GM18511 (cell line): Measurements from ENCODE around the gene SLC22A3.

Source experiments
- ATAC-seq: cut with Tn5 transposase; IDR thresholded peaks from one replicate; pipeline ENCODE4 v1.9.1; 2021; ENCODE audit warnings: mild to moderate bottlenecking, moderate library complexity; ENCODE audit not compliant: unreplicated experiment

Gene SLC22A3

DNA sequence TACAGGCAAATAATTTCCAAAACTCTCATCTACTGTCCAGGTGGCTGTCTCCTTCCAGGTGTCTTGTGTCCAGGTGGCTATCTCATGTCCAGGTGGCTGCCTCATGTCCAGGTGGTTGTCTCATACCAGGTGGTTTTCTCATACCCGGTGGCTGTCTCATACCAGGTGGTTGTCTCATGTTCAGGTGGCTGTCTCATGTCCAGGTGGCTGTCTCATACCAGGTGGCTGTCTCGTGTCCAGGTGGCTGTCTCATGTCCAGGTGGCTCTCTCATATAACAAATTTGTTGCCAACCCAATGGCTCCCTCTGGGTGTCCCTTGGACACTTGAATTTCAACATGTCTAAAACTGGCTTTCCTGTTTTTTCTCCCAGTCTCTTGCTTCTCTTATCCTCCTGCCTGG lies 14.3 kb upstream of the SLC22A3 start:
- ATAC-seq: no peak

DNA sequence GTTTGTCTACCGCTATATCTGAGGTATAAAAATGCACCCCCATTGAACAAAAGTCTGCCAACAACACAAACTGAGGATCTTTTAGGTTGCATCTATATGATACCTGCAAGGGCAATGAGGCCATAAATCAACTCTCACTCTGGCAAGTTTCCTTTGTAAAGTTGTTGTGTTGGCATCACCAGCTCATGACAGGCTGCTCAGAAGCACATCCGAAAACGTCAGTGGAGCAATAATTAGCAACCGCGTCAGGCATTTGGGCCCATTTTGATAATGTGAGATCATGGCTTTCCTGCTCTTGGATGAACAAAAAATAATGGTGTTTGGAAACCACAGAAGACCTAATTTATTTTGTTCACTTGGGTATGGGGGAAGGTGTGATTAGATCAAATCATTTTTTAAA lies 12.0 kb upstream of the SLC22A3 start:
- ATAC-seq: no peak

DNA sequence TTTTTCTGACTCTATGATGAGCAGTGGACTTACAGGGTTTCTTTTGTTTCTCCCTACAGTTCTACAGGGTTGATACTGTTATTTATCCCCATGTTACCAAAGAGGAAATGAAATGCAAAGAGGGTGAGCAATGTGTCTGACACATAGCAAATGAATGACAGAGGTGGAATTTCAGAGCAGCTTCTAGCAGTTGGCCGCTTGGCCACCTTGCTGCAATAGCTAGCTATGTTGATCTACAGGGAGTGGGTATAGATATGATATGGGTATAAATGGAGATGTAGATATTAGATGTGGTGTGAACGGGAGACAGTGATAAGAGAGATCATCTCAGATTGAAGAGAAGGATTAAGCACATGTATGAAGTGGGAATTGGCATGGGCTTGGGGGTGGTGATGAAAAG lies 10.9 kb upstream of the SLC22A3 start:
- no peak for ATAC-seq

DNA sequence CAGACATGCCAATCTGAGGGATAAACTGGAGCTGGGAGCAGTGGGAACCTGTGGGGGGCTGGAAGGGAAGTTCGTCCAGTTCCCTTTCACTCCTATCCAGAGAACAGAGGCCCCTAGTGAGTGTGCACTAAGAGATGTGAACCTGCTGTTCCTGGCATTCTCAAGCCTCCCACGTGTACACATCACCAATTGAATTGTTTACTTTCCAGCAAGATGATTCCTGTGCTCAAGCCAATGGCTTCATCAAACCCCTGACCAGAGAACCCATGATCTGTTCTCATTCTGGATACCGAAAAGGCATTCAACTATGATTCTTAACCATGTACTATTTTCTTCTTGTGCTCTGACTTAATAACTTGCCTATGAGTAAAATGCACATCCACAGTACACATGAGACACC lies 10.2 kb upstream of the SLC22A3 start:
- no peak for ATAC-seq

DNA sequence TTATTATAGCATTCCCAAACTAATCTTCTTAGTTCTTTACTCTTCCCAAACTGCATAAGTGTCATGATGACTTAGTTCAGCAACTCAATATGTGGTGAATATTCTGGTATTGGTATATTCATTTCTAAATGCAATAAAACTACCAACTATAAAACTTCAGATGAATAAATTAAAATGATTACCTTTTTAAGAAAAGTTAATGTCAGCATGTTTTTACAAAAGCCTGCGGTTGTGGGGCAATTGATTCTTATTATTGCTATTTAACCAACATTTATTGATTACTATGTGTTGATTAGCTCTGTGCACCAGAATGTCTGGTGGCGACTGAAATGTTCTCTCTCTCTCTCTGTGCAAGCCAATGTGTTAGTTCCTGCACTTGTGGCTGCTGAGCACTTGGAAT lies 5.0 kb upstream of the SLC22A3 start:
- no peak for ATAC-seq

DNA sequence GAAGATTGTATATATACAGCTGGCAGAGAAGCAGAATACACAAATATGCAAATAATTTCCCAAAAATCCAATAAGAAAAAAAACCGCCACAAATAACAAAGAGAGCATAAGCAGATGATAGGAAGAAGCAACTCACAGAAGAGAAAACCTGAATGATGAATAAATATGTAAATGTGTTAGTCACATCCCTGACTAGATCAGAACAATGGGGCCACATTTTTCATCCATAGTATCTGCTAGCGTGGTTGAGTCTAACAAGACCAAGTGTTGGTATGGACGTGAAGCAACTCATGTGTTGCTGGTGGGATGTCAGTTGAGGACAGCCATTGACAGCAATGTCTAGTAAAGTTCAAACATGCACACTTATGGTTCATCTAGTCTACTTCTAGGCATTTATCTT lies 3.9 kb upstream of the SLC22A3 start:
- ATAC-seq: no peak

DNA sequence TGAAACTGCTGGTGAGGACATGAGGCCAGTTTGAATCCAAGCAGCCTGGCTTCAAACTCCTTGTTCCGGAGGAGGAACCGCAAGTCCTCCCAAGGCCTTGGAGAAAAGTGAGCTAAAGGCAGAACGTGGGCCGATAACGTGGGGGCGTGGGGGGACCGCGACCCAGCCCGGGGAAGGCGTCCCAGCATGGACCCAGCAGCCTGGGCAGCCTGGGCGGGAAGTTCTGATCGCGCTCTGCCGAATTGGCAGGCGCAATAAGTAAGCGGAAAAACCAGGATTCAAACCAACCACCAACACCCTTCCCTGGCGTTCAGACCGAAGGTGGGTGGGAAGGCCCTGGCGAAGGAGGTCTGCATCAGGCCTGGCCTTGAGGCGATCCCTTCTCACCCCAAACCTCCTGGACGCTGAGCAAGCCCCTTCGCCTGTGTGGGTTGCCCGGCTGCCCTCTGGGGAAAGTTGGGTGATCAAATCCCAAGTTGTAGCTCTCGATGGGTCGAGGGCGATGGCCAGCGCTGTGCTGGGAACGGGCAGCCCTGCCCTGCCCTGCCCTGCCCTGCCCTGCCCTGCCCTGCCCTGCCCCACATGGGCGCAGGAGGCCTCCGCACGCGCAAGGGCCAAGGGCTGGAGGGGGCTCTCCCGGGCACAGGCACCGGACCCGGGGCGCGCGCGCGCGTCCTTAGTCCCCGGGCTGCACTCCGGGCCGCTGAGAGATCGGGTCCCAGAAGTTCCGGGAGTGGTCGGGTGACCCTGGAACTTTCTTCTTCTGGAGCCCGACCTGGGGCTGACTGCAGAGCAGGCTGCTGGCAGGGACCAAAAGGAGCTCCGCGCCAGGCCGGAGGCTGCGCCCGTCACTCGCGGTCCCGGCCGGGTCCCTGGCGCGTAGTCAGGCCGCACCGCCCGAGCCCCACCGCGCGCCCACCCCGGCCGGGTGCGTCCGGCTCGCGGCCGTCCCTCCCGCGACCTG lies 637 bp upstream of the SLC22A3 start:
- ATAC-seq: no peak

DNA sequence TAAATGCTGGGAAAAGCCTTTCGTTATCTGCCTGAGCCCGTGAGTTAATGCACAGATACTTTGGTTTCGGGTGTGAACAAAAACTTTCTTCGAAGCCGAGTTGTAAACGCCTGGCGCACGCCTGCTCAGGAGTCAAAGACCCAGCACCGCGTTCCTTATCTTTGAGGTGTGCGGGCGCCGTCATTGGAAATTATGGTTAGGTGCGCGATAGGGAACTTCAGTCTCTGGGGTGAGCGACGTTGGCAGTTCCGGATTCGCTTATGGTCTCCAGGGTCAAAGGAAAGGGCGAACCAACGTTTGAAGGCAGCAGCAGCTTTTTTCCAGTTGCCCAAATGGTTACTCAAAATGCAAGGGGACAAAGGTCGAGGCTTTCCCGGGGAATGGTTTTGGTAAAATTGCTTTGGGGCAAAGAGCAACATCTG lies 853 bp downstream of the SLC22A3 start:
- ATAC-seq: no peak

DNA sequence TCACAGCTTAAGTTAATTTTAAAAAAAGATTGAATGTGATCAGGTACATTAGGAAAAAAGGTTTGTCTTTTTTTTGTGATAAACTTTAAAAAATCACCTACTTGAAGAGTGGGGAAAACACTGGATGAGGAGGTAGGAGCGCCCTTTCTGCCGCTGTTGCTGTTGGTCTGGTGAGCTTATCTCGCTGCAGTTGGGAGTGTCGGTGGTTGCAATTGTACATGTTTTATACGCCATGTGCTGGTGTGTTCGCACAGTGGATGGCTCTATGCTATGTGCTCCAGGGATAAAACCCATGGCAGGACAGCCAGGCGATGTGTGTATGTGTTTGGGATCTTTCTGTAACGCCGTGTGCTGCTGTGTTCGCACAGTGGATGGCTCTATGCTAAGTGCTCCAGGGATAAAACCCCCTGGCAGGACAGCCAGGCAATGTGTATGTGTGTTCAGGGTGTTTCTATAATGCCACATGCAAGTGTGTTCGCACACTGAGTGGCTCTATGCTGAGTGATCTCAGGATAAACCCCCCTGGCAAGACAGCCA lies 1.7 kb downstream of the SLC22A3 start:
- ATAC-seq: no peak

DNA sequence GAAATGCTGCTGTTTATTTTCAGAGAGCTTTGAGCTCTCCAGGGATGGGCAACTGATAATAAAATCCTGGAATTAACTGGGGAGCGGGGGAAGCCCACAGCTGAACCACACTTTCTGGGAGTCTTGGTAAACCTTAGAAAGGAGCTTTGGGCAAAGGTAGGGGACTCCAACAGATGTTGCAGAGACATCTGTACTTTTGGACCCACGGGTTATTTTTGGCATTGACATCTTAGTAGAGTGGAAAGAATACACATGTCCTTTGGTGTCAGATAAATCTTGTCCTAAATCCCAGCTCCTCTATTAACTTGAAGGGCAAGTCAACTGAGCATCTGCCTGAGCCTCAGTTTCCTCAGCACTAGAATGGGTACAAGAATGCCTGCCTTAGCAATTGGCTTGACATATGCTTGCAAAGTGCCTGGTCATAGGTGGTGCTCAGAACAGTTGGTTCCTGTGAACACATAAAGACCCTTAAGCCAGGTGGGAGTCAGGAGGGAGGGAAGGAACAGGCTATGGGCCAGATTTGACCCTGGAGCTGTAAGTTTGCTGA lies 5.8 kb downstream of the SLC22A3 start:
- ATAC-seq: no peak

DNA sequence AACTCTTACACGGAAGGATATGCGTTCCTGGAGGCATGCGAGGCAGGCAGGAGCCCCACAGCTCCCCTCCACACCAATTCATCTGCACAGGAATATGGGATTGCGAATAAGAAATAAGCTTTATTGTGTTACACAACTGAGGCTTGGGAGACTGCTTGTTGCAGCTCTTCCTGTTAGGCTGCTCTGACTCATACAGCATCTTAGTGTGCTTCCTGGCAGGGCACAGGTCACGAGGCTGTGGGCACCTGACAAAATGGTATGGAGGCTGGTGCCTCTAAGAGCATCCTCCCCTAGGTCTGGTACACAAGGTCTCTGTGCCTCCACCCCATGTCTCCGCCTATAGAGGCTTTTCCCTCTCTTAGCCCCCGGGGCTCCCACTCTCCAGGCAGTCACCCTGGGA lies 6.8 kb downstream of the SLC22A3 start:
- ATAC-seq: no peak

DNA sequence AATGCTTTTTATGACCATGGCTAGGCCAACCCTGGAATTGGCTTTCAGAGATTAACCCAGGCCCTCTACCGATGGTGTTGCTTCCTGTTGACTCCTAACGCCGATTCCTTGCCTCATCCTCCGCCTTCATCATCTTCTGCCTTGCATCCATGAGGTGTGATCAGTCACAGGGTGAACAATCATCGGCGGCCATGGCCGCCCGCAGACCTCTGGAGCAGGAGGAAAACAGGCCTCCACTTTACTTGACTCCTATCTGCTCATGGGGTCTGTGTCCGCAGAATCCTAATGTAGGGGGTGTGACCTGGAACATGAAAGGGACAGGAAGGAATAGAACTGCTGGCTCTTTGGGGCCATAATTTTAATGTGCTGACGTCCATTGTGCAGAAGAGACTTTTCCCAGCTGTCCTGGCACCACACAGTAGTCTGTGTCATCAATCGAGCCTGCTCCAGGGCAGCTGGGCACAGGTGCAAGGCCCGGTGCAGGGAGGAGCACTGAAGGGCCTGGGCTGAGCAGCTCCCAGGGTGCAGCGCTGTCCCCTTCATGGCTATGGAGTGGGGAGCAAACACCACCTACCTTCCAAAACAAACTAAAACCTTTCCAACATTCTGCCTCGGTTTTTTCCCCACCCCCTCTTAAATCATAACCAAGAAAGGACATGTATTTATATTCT lies 8.0 kb downstream of the SLC22A3 start:
- no peak for ATAC-seq

DNA sequence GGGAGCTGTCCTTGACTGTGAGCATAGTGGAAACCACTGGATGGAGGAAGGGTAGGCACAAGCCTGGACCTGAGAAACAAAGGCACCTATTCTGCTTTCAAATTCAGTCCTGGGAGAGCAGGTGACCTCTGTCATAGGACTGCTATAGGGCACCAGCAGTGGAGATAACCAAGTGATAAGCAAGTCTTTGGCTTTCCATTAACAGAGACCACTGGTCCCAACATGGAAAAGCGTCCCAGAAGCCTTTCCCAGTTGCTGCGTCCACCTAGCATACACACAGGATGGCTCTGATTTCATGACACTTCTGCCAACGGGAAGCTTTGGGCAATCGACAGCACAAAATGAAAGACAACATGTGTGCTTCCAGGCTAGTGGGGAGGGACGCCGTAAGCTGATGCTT lies 8.9 kb downstream of the SLC22A3 start:
- no peak for ATAC-seq

DNA sequence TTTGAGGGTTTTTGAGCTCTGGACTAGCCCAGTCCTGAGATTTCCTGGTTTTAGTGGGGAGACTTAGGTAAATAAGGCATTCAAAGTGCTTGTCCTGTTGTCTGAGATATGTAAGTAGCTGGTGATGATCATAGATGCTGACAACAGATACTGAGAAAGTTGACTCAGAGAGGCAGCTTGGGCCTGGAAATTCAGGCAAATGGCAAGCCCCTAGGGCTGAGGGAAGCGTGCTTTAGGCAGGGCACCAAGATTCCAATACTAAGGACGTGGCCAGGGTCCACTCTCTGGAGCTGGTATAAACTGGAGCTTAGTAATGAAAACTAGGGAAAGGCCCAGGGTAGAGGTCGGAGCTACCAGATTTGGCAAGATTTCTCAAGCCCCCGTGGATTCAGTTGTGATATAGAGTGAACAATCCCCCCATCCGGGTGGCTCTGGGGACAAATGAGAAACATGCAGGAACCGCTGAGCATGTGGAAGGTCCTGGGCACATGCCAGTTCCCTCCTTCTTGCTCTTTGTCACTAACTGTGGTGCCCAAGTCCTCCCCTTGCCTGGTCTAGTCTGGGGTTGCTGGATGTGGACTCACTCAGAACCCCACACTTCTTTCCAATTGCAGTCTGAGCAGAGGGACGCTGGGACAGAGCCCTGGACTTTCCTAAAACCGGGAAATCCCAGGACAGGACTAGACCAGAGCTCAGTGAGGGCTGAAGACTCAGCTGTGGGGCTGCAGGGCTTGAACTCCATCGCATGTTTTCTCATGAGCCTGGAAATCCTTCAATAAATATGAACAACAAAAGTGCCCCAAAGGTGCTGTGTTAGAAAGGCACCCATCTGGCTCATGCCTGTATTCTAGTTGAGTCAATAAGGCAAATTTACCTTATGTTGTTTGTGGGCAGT lies 10.3 kb downstream of the SLC22A3 start:
- ATAC-seq: no peak

DNA sequence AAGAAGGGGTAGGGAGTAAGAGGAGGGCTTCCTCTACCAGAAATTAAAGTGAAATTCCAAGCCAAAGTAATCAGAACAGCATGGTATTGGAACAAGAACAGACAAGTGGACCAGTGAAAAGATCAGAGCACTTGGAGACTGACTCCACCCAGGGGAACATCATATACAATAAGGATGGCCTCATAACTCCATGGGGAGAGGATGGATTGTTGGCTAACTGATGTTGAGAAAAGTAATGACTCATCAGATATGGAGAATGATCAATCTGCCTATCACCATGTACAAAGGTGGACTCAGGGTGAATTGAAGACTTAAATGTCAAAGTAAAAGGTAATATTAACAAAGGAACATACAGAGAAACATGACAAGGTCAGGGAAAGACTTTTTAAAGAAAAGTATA lies 12.8 kb downstream of the SLC22A3 start:
- ATAC-seq: no peak

DNA sequence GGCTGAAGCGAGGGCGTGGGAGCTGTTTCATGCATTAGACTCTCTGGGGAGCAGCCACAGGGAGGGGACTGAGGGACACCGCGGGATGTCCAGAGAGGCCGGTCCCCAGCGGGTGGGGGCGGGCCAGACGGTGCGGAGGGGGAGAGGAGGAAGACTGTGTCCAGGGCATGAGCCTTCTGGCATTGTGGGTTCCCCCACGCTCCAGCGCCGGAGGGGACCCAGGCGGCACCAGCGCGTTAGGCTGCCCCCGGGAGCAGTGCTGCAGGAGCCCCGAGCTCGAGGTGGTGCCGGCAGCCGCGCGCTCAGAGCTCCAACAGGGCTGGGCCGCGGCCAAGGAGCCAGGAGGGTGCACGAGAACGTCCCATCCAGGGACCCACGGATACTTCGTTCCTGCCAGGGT lies 14.4 kb downstream of the SLC22A3 start:
- no peak for ATAC-seq

DNA sequence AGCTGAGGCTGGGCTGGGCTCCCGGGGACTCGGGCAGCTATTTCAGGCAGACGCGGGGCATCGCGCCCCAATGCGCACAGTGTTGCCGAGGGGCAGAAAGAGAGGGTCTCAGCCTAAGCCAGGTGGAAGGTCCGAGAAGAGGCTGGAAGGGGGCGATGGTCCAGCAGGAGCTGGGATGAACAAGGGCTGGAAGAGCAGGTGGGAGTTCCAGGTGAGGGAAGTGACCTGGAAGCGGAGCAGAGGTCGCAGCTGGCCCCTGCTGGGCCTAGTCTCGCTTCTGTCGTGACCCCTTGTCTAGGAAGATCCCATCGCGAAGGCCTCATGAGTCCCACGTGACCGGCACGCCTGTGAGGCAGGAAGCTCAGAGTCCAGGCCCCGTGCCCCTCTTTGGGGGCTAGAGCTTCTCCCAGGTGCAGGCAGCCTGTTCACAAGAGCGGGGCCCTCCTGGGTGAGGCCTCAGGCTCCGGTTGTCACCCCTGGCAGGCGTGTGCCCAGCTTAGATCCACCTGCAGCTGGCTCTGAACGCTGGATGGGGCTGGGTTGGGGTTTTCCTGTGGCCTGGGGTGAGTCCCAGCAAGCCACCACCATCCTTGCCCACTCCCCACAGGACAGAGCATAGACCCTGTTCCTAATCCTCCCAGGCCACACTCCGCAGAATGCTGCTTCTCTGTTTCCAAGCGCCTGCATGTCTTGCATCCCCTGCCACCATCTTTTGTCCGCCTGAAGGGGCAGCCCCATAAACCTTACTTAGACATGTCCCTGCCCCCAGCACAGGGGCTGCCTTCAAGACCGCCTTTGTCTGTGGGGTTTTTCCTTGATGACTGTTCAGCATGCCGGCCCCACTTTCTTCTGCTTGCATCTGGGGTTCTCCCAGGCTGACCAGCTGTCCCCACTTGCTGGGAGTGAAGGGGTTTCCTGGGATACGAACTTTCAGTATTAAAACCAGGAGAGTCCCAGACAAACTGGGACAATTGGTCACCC lies 15.1 kb downstream of the SLC22A3 start:
- no peak for ATAC-seq

DNA sequence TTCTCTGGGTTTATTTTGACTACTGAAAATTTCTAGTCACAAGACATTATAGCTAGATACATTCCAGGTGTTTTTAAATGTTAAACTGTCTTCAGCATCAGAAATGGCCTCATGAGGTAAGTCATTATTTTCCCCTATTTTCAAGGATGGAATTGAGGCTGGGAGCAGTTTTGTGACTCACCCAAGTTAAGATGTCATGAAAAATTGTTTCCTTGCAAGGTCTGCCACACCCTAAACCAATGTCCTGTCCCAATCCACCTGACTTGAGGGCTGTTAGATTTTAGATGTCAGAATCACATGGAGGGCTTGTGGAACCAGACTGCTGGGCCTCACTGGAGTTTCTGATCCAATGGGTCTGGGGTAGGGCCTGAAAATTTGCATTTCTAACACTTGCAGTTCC lies 16.9 kb downstream of the SLC22A3 start:
- no peak for ATAC-seq

DNA sequence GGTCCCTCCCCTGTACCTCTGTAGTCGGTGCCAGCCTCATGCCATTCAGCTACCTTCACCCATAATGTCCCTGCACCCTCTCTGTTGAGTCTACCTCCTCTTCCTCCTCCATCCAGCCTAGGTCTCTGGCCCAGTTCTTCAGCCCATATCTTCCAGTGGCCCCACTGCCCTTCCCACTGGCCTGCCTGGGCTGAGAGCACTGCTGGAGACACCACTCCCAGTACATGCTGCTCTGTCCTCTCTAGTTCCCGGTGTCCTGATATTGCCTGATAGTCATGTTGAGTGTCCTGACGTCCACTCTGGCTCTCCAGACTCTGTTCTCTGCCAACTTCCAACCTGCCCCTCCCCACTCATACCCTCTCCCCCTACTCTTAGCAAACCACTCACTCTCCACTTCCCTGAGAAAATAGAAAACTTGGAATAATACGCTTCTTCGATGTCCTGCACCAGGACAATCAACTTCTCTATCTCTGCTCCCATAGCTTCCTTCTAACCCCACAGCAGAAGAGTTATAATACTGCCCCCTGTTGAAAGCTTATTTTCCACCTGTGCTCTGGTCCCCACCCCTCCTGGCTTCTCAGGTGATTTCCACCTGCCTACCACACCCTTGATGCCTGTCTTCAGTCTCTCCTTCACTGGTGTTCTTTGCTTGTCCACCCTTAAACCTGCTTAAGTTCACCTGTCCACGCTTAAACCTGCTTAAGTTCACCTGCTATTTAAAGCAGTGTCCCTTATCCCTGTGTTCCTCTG lies 19.8 kb downstream of the SLC22A3 start:
- no peak for ATAC-seq
